Astrocyte (in vitro differentiated cells and primary cell): ENCODE results near the gene ABTB2.

ENCODE experiments used
- CTCF ChIP-seq: IDR thresholded peaks from 2 replicates; pipeline ENCODE4 v1.5.1; 2011; ENCODE audit warnings: low read depth, mild to moderate bottlenecking, inconsistent platforms, low read length, moderate library complexity; ENCODE audit not compliant: insufficient read depth
- EZH2 ChIP-seq: IDR thresholded peaks from 2 replicates; pipeline ENCODE4 v1.6.1; 2012; ENCODE audit warnings: mild to moderate bottlenecking, low read length, inconsistent platforms; ENCODE audit not compliant: insufficient read depth

- no peak for TF ChIP-seq CTCF
- TF ChIP-seq EZH2: no peak
Measured at GRCh38 chr11:34157163-34157562, 200.6 kb downstream of the ABTB2 start.
